Heart left ventricle (tissue), 13 donors: ENCODE measurements around the gene CCDC127.

Source experiments
- POLR2A ChIP-seq, 2 donors: fragments of 450-650 bp; IDR thresholded peaks; one replicate each; pipeline ENCODE4 v1.6.1; 2017; ENCODE audit warnings: antibody characterized with exemption in 2 of 2, mild to moderate bottlenecking in 2 of 2, moderate library complexity in 2 of 2
- TF ChIP-seq, protein P1 (sequence below), 12 donors: fragments of 200-600 bp; sonication (generic) in 4 of 12; IDR thresholded peaks; one replicate each; pipeline versions ENCODE4 v1.5.0 to v1.8.0; 2018 to 2022; ENCODE audit warnings: antibody characterized with exemption in 12 of 12, mild to moderate bottlenecking in 5 of 12
- donor health status: ischemic (EF 13 %, LVEDD 7.1; RV severe dilation, severe dysfunction).
- donor health status: DM: no; HTN: yes; CAD: no.
- donor health status: DM: no; HTN: no; CAD: no.
- donor health status: ischemic (EF 25% LVEDD 6.9; RV normal size, moderate dysfunction).
- donor health status: ischemic (EF 25% LVEDD 5.7; RV mildly dilated, moderate dysfunction).
- donor health status: ischemic (EF 35%, LVEDD 5.7; RV mildly dilated, moderate dysfunction).
- donor health status: nonischemic (EF 11% LVEDD 7.7; RV severe dilation, severe dysfunction).
- donor health status: DM: yes; HTN: yes; CAD: no.
- donor health status: PGD.
- donor health status: ischemic (EF 29% LVEDD 5.4; RV normal size, mild dysfunction).
- donor health status: nonischemic (EF 23%, LVEDD 6.1; RV moderate dilation, normal function).

DNA sequence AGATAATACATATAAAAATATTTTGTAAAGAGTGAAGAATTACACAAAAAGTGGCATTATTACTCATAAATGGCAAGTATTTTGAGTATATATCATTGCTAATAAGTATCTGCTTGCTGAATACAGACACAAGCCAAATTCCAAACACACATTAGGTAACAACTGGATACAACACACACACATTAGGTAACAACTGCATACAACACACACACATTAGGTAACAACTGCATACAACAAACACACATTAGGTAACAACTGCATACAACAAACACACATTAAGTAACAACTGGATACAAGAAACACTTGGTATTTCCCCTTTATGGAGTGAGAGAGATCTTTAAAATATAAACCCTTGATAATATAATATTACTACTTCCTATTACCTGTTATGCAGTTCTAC lies 13.5 kb downstream of the CCDC127 start:
- no peak for TF ChIP-seq POLR2A (IDR thresholded peaks at IDR 0.05)
- TF ChIP-seq, protein P1, sequence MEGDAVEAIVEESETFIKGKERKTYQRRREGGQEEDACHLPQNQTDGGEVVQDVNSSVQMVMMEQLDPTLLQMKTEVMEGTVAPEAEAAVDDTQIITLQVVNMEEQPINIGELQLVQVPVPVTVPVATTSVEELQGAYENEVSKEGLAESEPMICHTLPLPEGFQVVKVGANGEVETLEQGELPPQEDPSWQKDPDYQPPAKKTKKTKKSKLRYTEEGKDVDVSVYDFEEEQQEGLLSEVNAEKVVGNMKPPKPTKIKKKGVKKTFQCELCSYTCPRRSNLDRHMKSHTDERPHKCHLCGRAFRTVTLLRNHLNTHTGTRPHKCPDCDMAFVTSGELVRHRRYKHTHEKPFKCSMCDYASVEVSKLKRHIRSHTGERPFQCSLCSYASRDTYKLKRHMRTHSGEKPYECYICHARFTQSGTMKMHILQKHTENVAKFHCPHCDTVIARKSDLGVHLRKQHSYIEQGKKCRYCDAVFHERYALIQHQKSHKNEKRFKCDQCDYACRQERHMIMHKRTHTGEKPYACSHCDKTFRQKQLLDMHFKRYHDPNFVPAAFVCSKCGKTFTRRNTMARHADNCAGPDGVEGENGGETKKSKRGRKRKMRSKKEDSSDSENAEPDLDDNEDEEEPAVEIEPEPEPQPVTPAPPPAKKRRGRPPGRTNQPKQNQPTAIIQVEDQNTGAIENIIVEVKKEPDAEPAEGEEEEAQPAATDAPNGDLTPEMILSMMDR (IDR thresholded peaks at IDR 0.05), result no peak
